Fibroblast of skin of left quadriceps (primary cell): ENCODE measurements around the gene A1BG.
A peak's percentile ranks its signal among the peaks of the same experiment; 100 is the strongest.

ENCODE experiments used
- DNase-seq, 2 experiments: peaks; one replicate each; pipeline ENCODE4 v3.0.0-alpha.2; 2013; ENCODE audit warnings: low read depth in 2 of 2

The A1BG gene, protein sequence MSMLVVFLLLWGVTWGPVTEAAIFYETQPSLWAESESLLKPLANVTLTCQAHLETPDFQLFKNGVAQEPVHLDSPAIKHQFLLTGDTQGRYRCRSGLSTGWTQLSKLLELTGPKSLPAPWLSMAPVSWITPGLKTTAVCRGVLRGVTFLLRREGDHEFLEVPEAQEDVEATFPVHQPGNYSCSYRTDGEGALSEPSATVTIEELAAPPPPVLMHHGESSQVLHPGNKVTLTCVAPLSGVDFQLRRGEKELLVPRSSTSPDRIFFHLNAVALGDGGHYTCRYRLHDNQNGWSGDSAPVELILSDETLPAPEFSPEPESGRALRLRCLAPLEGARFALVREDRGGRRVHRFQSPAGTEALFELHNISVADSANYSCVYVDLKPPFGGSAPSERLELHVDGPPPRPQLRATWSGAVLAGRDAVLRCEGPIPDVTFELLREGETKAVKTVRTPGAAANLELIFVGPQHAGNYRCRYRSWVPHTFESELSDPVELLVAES

DNA sequence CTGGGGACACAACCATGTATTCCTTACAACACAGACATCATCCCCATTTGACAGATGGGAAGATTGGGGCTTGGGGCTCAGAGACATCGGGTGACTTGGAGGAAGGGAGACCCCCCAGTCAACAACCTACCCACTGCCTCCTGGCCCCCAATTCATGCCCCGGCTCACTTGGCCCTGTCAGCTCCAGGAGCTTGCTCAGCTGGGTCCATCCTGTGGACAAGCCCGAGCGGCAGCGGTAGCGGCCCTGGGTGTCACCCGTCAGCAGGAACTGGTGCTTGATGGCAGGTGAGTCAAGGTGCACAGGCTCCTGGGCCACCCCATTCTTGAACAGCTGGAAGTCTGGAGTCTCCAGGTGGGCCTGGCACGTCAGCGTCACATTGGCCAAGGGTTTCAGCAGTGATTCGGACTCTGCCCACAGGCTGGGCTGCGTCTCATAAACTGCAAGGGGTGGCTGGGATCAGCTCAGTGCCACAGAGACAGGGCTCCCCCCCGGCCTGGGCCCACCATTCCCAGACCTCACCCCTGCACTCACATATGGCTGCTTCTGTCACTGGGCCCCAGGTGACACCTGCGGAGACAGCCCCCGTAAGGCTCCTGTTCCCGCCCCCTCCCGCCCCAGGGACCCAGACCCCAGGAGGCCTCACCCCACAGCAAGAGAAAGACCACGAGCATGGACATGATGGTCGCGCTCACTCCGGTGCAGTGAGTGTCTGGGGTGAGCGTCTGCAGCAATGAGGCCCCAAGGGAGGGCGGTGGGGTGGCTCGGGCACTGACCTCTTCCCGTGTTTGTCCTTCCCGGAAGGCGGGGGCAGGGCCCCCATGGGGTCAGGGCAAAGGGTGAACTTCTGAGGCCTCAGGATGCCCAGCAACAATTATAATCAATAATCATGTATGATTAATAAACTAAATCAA, at the start of gene A1BG:
A1BG (minus strand) TSS at position 733 of the 912 bp plus-strand sequence; CDS start at position 678, 55 bp downstream.
- no peak for DNase-seq

DNA sequence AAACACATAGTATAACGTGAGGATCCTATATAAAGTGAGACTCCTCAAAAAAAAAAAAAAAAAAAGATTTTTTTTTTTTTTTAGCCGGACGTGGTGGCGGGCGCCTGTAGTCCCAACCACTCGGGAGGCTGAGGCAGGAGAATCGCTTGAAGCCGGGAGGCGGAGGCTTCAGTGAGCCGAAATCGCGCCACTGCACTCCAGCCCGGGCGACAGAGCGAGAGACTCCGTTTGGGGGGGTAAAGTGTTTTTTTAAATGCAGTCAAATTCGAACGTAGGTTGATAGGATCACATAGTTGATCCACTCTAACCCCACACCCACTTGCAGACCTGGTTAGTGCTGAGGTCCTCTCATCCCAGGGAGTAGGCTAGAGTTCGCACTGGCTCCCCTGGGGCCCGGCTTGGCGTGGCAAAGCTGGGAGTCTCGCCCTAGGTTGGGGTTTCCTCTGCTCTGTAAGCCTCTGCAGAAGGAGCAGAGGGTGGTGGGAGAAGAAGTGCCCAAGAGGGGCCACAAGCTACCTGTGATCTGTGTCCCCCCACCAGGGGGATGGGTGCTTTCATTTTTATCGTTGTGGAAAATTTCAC, 48.6 kb upstream of the A1BG start:
- no peak for DNase-seq

DNA sequence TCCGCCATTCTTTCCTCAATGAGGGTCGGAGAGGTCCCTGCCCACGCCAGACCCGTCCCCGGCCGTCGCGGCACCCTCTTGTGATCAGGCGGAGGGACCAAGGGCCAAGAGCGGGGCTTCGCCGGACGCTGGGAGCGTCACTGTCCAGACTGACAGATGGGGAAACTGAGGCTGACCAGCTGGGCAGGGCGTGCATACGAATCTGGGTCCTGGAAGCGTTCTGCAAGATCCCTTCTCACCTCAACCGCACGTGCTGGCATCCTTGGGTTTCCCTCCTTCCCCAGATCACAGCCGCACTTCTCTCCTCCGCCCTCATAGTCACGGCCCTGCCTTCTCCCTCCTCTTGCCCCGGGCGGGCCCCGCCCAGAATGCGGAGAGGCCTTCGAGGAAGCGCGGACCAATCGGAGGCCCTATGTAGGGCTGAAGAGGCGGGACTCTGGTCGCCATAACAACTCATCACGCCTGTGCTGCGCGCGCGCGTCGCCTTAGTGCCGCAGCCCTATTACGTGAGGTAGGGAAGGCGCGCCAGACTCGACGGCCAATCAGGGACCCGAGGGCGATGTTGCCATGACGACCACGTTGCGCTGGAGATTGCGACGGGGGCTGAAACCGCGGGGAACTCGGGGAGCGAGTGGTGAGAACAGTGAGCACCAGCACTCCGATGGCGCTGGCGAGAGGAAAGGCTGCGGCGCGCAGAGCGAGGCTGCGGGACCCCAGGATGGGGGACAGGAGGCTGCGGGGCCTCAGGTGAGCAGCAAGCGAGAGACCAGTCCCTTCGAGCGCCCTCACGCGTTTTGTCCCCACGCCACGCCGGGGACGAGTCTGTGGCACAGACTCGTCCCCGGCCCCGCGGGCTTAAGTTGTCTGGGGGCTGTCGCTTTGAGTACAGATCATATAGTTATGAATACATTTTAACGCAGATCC, 47.9 kb upstream of the A1BG start:
- DNase-seq: peak; percentile 98 to 99

DNA sequence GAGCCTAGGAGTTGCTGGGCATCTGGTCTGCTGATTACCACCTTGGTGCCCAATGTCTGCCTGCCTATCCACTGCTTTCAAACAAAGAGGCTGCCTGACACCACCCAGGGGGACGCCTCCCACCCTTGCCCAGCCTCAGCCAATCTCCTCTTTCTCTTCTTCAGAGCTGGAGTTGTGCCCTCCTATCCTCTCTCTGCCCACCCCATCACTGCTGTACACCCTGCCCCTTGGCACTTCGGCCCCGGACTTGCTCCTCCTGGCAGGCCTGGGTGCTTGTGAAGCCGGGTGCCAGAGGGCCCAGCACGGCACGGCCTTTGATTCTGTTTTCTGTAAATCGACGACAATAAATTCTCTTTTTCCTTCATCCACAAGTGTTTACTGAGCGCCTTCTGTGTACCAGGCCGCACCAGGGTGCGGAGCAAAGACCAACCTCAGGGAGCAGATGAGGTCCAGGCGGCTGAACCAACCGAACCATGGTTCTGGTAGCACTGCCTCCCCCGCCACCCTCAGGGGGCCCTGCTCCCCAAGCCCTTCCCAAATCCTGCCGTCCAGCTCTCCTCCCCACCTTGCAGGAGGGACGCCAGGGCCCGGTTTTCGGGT, 47.1 kb upstream of the A1BG start:
- no peak for DNase-seq

DNA sequence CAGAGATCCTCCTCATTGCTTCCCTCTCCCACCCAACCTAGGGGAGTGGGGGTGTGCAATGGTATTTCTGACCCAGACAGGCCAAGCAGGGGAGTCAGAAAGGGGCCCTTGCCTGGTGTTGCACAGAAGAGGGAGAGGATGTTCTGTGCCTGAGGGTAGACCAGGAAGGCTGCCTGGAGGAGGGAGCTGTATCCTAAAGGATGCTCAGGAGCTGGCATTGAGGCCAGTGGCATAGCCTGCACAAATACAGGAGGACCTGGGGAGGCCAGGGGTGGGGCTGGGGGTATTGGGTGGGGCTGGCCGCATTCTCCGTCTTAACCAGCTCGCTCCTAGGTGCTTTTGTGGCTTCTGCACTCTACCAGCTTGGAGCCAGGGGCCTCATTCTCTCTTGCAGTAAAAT, 46.6 kb upstream of the A1BG start:
- no peak for DNase-seq

DNA sequence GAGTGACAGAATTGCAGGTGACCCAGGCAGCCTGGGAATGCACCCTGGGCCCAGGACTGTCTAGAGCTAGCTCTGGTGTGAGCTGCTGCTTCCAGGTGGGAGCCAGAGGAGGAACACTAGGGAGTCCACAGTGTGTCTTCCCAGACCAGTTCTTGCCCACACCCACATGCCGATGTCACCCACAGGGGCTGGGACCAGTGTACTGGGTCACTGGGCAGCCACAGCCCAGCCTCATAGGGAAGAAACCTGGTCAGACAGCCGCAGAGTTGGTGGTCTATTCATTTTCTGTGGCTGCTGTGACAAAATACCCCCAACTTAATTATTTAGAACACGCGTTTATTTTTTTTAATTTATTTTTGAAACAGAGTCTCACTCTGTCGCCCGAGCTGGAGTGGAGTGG, 45.3 kb upstream of the A1BG start:
- DNase-seq: no peak

DNA sequence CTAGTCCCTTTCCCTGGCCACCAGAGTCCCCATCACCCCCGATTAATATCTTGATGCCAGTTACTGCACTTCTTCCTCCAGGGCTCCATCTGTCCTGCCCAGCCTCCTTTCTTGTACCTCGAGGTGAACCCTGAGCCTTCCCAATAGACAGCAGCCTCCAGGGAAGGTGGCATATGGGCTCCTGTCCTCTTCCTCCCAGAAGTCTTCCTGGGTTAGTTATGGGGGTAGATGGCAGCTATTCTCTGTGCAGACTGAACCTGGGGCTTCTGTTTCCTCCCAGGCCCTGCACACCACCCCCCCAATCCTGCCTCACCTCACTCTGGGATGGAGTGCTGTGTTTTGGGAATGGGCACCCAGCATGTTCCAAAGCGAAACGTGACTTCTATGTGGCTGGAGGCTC, 44.8 kb upstream of the A1BG start:
- no peak for DNase-seq

DNA sequence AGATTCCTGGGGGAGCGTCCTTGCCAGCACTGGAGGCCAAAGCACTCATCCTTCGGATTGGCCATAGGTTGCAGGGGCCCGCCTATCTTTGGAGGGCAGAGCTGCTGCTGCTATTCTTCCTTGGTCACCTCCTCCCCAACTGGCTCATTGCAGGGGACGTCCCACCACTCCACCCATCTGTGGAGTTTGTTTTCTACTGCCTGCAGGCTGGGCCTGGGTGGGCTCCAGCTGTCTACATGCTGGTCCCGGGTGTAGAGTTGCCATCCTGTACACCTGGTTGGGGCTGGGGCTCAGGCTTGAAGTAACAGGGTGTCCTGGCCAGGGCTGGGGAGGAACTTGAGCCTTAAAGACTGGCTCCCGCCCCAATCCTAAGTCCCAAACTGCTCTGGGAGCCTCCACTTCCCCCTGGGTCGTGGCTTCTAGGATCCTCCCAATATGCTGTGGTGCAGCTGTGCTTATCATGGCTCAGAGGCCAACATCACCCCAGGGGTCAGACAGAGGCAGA, 44.3 kb upstream of the A1BG start:
- DNase-seq: no peak

DNA sequence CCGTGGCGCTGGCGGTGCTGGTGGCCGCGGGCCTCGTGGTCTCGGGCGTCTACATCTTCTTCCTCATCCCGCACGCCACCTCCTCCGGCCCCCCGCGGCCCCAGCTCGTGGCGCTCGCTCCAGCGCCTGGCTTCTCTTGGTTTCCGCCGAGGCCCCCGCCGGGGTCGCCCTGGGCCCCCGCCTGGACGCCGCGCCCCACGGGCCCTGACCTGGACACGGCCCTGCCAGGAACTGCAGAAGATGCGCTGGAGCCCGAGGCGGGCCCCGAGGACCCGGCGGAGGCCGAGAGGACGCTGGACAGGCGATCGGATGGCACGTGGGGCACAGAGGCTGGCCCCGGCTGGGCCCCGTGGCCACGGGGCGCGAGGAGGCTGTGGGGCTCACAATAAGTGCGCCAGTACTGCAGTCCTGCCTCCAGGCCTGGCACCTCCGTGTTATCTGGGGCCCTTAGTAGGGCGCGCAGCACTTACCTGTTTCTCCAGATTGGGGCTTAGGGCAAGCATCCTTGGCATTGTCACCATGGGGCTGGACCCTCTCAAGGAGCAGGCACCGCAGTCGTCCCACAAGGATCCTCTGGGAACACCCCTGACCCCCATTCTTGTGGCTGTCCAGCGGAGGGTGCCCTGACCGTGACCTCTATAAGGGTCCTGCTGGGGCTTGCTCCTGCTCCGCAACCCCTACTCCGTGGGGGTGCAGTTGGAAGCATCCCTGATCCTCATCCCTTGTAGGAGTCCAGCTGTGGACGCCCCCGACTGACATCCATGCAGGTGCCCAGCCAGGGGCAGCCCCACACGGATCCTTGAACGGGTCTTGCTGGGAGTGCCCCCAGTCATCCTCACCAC, 43.6 kb upstream of the A1BG start:
- no peak for DNase-seq

DNA sequence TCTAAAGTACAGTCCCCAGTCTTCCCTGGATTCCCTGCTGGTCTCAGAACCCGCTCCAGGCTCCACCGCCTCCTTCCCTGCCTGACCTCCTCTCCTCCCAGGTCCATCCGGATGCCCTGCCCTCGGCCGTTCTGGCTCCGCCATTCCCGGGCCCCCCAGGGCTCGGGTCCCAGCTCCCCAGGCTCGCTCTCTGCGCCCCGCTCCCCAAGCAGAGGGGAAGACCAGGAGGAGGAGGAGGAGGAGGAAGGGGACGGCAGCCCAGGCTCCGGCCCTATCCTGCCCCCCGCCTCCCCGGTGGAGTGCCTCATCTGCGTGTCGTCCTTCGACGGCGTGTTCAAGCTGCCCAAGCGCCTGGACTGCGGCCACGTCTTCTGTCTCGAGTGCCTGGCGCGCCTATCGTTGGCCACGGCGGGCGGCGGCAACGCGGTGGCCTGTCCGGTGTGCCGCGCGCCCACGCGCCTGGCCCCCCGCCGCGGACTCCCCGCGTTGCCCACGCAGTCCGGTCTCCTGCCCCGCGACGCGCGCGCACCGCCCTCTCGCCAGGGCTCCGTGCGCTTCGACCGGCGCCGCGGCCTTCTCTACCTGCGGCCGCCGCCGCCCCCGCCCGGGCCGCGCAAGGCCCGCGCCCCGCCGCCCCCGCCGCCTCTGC, 42.8 kb upstream of the A1BG start:
- no peak for DNase-seq

DNA sequence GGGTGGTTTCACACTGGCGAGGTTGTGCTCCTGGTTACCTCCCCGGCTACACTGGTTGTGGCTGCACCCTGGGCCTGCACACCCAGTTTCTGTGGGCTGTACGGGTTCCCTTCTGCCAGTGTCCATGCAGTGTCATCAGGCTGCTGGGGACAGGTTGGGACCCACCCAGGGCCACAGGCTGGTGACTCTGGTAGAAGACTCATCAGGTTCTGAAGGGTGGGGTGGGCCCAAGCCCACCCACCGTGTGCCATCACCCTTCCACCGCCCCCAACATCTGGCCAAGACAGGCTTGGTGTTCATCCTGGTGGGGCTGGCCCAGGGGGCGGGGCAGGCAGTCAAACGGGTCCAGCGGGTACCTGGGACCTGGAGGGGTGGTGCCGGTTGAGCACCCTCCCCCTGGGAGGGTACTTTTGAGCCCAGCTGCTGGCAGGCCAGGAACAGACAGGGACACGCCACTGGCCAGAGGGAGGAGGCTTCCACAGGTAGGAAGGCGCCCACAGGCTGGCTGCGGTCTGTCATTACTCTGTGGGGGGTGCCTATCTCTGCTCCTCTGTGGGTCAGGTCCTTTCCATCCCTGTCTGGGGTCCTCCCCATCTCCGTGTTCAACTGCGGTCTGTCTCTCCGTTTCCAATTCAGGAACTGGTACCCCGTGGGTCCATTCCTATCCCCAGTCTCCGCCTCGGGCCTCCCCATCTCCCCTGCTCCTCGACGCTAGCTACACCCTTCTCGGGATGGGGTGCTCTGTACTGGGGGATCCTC, 42.1 kb upstream of the A1BG start, which contains the start of gene RNF225:
RNF225 (plus strand) TSS at position 437 of the 759 bp plus-strand sequence. CDS start 434 bp downstream, outside the sequence.
- DNase-seq: no peak

DNA sequence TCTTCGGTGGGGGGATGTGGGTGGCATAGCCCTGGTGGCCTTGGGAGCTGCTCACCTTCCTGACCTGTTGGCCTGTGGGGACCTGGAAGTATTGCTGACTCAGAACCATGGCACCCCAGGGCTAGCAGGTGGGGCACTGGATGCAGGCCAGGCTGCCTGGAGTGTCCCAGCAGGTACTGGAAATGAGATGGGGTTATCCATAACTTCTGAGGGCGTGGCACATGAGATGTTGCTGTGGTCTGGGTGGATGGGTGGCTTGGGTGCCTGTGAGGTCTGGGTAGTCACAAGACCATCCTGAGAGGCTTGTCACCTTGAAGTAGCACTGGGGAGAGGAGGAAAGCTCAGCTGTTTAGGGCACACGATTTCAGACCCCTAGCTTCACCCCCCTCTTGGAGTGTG, 41.5 kb upstream of the A1BG start:
- DNase-seq: no peak

DNA sequence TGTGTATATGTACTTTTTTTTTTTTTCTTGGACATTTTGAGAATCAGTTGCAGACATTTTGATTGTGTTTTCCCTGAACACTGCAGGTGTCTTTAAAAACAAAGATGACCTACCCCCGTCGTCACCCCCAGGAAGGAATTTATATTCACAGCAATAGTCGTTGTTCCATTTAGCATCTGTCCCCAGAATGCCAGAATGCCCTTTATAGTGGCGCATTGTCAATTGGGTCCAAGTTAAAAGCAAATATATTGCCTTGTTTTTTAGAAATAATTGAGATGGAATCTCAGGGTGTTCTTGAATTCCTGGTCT, 40.4 kb upstream of the A1BG start:
- DNase-seq: no peak

DNA sequence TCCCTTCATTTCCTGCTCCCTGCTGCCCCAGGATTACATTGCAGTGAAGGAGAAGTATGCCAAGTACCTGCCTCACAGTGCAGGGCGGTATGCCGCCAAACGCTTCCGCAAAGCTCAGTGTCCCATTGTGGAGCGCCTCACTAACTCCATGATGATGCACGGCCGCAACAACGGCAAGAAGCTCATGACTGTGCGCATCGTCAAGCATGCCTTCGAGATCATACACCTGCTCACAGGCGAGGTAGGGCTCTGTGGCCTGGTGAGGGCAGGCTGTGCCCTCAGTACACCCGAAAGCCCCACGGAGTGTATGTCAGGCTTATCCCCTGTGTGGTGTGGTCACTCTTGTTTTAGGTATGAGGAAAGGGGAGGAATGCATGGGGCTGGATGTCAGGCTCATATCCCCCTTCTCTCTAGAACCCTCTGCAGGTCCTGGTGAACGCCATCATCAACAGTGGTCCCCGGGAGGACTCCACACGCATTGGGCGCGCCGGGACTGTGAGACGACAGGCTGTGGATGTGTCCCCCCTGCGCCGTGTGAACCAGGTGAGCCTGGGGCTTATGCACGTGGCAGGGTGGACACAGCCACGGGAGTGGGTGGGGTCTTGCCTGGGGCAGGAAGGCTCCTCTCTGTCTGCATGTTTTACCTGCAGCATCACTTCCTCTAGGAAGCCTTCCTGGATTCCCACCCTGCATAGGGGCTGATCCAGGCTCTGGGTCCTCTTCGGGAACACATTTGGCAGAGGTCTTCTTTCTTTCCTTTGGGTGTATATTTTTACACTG, 39.8 kb upstream of the A1BG start:
- no peak for DNase-seq

DNA sequence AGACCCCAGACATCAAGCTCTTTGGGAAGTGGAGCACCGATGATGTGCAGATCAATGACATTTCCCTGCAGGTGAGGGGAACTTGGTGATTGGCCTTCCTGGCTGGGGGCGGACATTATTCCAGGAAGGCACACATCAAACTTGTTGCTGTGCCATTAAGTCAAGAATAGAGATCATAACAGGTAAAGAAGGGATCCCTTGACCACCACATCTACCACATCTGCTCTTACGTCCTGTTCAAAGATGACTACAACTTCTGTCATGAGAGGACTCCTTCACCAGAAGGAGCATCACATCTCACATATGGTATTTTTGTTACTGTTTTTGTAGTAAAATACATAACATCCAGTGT, 34.9 kb upstream of the A1BG start:
- DNase-seq: no peak

DNA sequence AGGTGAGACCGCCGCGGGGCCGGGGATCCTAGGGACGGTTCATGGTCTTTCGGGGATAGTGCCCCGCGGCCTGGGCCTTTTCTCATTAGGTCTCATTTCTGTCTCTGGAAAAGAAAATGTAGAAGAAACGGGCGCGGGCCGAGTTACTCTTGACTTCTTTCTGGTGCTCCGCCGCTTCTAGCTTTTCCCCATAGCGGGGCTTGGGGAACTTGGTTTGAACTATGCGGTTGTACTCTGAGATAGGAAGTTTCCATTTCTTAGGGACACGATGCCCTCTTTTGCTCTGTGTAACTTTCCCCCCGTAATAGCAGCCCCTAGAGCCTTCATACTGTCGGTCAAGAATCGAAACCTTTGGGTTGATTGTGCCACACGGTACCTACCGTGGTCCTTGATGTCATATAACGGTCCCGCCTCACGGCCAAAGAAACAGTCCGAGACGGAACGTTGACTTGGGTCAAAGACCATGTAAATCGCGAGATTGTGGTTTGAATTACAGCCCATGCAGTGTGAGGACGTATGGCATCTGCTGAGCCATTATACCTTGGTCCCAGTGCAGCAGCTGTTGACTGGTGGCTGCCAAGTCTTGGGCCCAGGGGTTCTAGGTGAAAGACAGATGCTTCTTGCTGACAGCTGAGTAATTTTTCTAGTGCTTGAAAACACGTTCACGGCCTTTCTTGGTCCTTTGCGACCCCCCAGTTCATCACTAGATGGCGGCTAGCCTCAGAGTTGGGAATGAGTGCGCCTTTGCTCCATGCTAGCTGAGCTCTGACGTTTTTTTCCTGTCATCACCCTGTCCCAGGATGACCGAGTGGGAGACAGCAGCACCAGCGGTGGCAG, 34.3 kb upstream of the A1BG start:
- no peak for DNase-seq
